ENCODE data around the gene MFAP5.

Gene MFAP5

GRCh38 chr12:8664228-8664913 lies 1.7 kb upstream of the MFAP5 start:
- H3K4me3 ChIP-seq (replicated peaks; ENCODE audit: low read depth, low read length) = no peak overlapping the region
- DNase-seq (ENCODE audit: low read depth) = peak; percentile 7
- no peak for TF ChIP-seq CTCF (IDR thresholded peaks at IDR 0.05; ENCODE audit: low read length, missing control alignments)

DNA sequence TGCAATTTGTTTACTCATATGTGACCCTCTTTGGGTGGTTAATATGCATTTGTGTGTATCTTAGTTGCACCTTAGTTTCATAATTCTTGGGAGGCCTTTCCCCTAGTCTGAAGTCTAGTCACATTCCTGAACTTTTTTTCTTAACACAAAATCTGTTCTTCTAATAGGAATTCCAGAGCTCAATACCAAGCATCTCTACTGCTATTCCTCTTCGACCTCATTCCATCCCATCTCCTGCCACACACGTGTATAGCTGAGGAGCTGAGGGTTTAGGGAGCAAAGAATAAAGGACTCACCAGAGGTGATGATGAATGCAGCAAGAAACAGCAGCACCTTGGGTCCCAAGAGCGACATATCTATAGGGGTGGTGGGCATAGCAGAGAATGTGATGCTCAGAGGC lies 875 bp downstream of the MFAP5 start:
- TF ChIP-seq CTCF (IDR thresholded peaks at IDR 0.05; ENCODE audit: low read length, missing control alignments) = no peak
- H3K4me3 ChIP-seq (replicated peaks; ENCODE audit: low read depth, low read length) = no peak overlapping the region

DNA sequence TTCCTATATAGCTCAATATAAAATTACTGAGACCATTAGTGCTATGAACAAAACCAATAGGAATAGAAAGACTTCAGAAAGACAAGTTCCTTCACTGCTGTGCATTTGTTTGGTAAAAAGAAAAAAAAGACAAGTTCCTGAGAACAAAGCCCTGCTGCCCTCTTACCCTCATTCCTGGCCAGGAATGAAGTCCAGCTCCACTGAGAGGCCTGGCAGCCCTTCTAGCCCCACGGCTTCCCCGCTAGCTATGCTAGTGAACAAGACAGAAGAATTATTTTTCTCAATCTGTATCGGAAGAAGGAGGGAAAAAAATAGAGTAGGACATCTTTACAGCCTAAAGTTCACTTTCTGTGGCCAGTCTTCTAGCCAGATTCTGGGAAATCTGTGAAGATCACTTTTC lies 1.6 kb downstream of the MFAP5 start:
- H3K4me3 ChIP-seq (replicated peaks; ENCODE audit: low read depth, low read length) = no peak overlapping the region
- DNase-seq (ENCODE audit: low read depth) = no peak
- TF ChIP-seq CTCF (IDR thresholded peaks at IDR 0.05; ENCODE audit: low read length, missing control alignments) = no peak

More for the DNA sequence above, 875 bp downstream of the MFAP5 start:
- DNase-seq (ENCODE audit: low read depth) = no peak

GRCh38 chr12:8658346-8658745 lies 4.3 kb downstream of the MFAP5 start:
- H3K4me3 ChIP-seq (replicated peaks; ENCODE audit: low read depth, low read length) = no peak overlapping the region
- DNase-seq (ENCODE audit: low read depth) = peak; percentile 58

DNA sequence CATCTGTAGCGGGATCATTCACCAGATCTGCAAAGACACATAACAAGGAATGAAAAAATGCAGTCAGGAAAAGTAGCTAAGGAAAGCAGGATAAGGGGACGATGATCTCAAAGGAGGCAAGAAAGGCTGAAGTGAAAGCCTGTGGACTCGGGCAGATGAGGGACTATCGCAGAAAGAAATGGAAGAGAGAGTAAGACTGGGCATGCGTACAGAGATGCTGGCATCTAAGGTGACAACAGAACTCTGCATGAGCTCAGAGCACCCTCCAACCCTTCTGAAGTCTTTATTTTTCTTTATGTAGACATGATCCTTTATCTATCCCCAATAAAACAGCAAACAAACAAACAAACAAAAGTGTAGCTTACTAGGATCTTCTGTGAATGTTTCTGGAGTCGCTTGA lies 7.2 kb downstream of the MFAP5 start:
- DNase-seq (ENCODE audit: low read depth) = no peak
- TF ChIP-seq CTCF (IDR thresholded peaks at IDR 0.05; ENCODE audit: low read length, missing control alignments) = no peak
- no peak overlapping the region for H3K4me3 ChIP-seq (replicated peaks; ENCODE audit: low read depth, low read length)

More at GRCh38 chr12:8658346-8658745, 4.3 kb downstream of the MFAP5 start:
- TF ChIP-seq CTCF (IDR thresholded peaks at IDR 0.05; ENCODE audit: low read length, missing control alignments) = no peak

GRCh38 chr12:8648576-8649205 lies 13.9 kb downstream of the MFAP5 start:
- no peak for DNase-seq (ENCODE audit: low read depth)
- TF ChIP-seq CTCF (IDR thresholded peaks at IDR 0.05; ENCODE audit: low read length, missing control alignments) = no peak
- no peak overlapping the region for H3K4me3 ChIP-seq (replicated peaks; ENCODE audit: low read depth, low read length)

DNA sequence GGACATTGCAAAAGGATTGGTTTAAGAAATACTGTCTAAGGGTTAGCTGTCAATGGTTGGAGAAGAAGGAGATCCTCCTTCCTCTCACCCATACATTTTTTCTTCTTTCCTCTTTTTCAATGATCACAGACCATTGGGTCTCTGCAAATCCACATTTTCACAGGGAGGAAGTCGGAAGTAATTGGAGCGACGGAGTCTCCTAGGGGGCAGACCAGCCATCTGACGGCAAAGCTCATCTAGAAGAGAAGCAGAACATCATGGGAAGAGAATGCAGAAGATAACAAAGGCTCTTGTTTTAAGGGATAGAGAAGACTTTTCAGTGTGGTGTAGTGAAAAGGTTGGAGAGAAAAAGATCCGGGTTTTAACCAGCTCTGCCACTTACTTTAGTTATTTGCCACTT lies 14.7 kb downstream of the MFAP5 start:
- no peak overlapping the region for H3K4me3 ChIP-seq (replicated peaks; ENCODE audit: low read depth, low read length)
- no peak for TF ChIP-seq CTCF (IDR thresholded peaks at IDR 0.05; ENCODE audit: low read length, missing control alignments)
- no peak for DNase-seq (ENCODE audit: low read depth)

Data from fibroblast of pulmonary artery (primary cell).